Measurements from ENCODE around the gene NRG4. TPM values are rescaled to one million over a fixed set of nuclear protein-coding genes. Genes with fewer than 3 reads are reported as not detected.

The NRG4 gene
- total and polyA plus RNA-seq, 2 experiments from 2014 or later = 0.21 to 0.47 TPM

GRCh38 chr15:75995611-75996010 lies 16.6 kb downstream of the NRG4 start (continued):
- TF ChIP-seq, protein P1, sequence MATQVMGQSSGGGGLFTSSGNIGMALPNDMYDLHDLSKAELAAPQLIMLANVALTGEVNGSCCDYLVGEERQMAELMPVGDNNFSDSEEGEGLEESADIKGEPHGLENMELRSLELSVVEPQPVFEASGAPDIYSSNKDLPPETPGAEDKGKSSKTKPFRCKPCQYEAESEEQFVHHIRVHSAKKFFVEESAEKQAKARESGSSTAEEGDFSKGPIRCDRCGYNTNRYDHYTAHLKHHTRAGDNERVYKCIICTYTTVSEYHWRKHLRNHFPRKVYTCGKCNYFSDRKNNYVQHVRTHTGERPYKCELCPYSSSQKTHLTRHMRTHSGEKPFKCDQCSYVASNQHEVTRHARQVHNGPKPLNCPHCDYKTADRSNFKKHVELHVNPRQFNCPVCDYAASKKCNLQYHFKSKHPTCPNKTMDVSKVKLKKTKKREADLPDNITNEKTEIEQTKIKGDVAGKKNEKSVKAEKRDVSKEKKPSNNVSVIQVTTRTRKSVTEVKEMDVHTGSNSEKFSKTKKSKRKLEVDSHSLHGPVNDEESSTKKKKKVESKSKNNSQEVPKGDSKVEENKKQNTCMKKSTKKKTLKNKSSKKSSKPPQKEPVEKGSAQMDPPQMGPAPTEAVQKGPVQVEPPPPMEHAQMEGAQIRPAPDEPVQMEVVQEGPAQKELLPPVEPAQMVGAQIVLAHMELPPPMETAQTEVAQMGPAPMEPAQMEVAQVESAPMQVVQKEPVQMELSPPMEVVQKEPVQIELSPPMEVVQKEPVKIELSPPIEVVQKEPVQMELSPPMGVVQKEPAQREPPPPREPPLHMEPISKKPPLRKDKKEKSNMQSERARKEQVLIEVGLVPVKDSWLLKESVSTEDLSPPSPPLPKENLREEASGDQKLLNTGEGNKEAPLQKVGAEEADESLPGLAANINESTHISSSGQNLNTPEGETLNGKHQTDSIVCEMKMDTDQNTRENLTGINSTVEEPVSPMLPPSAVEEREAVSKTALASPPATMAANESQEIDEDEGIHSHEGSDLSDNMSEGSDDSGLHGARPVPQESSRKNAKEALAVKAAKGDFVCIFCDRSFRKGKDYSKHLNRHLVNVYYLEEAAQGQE (IDR thresholded peaks at IDR 0.05; ENCODE audit: unreplicated experiment) = no peak
- no peak for TF ChIP-seq EZH2 (IDR thresholded peaks at IDR 0.05; ENCODE audit: low read depth, unreplicated experiment)
- no peak for TF ChIP-seq EZH2phosphoT487 (IDR thresholded peaks at IDR 0.05; ENCODE audit: unreplicated experiment)

DNA sequence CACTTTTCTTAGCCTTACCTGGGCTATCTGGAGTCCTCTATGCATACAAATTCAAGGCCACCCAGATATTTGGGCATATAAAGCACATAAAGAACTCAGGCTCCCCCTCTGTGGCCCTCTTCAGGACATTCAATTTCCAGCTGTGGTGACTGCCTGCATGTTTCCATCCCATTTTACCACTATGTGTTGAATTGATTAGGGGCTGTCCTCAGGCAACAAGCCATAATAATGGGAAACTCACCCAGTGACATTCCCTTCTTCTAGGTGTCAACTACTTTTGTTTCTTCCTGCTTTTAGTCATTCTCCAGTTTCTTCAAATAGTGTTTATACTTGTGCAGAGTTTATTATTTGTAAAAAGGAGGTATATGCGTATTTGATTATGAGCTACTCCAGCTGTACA lies 18.0 kb downstream of the NRG4 start:
- H3K4me3 Mint-ChIP-seq = no peak overlapping the region
- H3K27ac Mint-ChIP-seq = no peak overlapping the region
- Histone ChIP-seq H3K4me1 (ENCODE audit: insufficient read depth) (peaks cover 6% of the 10 kb centered on the region; the same call in 1 of the 2 replicates), H2AFZ (no peak overlapping the region), H3K27ac (ENCODE audit: low read depth) (no peak overlapping the region), H4K20me1 (replicated peaks; ENCODE audit: insufficient read depth) (no peaks in the 10 kb centered on the region), H3K36me3 (ENCODE audit: insufficient read depth) (no peaks in the 10 kb centered on the region), H3K27me3 (ENCODE audit: insufficient read depth) (no peaks in the 10 kb centered on the region), H3K9me2 (ENCODE audit: insufficient read depth) (no peaks in the 10 kb centered on the region), H3K4me3 (no peak overlapping the region), H3K79me2 (replicated peaks; ENCODE audit: insufficient read depth) (no peaks in the 10 kb centered on the region), H3K4me2 (no peak overlapping the region), H3F3A (replicated peaks; ENCODE audit: low read depth) (no peaks in the 10 kb centered on the region)
- H3K4me1 Mint-ChIP-seq = peaks cover 8% of the 10 kb centered on the region; the same call in 2 of the 3 replicates
- H3K27me3 Mint-ChIP-seq (ENCODE audit: insufficient read depth, low read depth, poor library complexity) = peaks cover 4% of the 10 kb centered on the region
- ATAC-seq = peak; percentile 38; the same call in 1 of the 3 replicates
- peak; percentile 14 for DNase-seq (ENCODE audit: low spot score)
- peaks cover 7% of the 10 kb centered on the region; the same call in 1 of the 3 replicates for H3K9me3 Mint-ChIP-seq
- no peaks in the 10 kb centered on the region for H3K36me3 Mint-ChIP-seq (ENCODE audit: low read depth)
- TF ChIP-seq JUNB (IDR thresholded peaks at IDR 0.05; ENCODE audit: unreplicated experiment) (no peak), CTCF (conservative IDR thresholded peaks at IDR 0.05; ENCODE audit: low read depth in 2 of 2) (no peak), POLR2AphosphoS5 (IDR thresholded peaks at IDR 0.05; ENCODE audit: low read depth) (no peak), ZNF331 (CRISPR knock-in tag; IDR thresholded peaks at IDR 0.05; ENCODE audit: low read depth) (no peak), NANOG (IDR thresholded peaks at IDR 0.05; ENCODE audit: borderline replicate concordance) (no peak), STAT1 (IDR thresholded peaks at IDR 0.05; ENCODE audit: unreplicated experiment) (no peak), EZH2phosphoT487 (IDR thresholded peaks at IDR 0.05; ENCODE audit: unreplicated experiment) (no peak)
- TF ChIP-seq, protein P2, sequence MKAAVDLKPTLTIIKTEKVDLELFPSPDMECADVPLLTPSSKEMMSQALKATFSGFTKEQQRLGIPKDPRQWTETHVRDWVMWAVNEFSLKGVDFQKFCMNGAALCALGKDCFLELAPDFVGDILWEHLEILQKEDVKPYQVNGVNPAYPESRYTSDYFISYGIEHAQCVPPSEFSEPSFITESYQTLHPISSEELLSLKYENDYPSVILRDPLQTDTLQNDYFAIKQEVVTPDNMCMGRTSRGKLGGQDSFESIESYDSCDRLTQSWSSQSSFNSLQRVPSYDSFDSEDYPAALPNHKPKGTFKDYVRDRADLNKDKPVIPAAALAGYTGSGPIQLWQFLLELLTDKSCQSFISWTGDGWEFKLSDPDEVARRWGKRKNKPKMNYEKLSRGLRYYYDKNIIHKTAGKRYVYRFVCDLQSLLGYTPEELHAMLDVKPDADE (IDR thresholded peaks at IDR 0.05) = no peak
- TF ChIP-seq, protein P1 (IDR thresholded peaks at IDR 0.05; ENCODE audit: unreplicated experiment) = no peak

All from GM23338 (cell line).